Measurements from ENCODE around the gene DNASE1L2. TPM values are rescaled to one million over a fixed set of nuclear protein-coding genes. Genes with fewer than 3 reads are reported as not detected.

Gene DNASE1L2
- total and polyA plus RNA-seq, 2 of the 4 experiments (the other 2 are of a cell fraction) = 0.18 to 0.75 TPM

- Histone ChIP-seq H3K23ac (ENCODE audit: low read depth, low read length) (no peak overlapping the region), H3K14ac (replicated peaks; ENCODE audit: low read depth, low read length) (no peak overlapping the region), H3K4me1 (ENCODE audit: control insufficient read depth, insufficient read depth, low read length) (peaks cover 12% of the 10 kb centered on the region), H2BK15ac (ENCODE audit: low read depth, low read length) (no peak overlapping the region), H4K20me1 (ENCODE audit: insufficient read depth, low read length) (peaks cover 24% of the 10 kb centered on the region), H3K27ac (ENCODE audit: insufficient read depth, low read length) (no peak overlapping the region), H3K9me1 (ENCODE audit: insufficient read depth, low read length) (peaks cover 15% of the 10 kb centered on the region; the same call in 1 of the 2 replicates), H4K8ac (ENCODE audit: low read depth in 2 of 2, low read length in 2 of 2) (no peak overlapping the region), H2AFZ (replicated peaks; ENCODE audit: low read length, poor library complexity) (no peak overlapping the region), H3K9ac (ENCODE audit: low read depth, low read length) (no peak overlapping the region), H3K9me3 (ENCODE audit: control insufficient read depth, insufficient read depth, low read length) (no peaks in the 10 kb centered on the region), H2BK120ac (ENCODE audit: low read depth, low read length) (no peak overlapping the region), H2AK5ac (ENCODE audit: low read depth, low read length) (no peak overlapping the region), H3K4ac (ENCODE audit: low read depth, low read length) (no peak overlapping the region), H2BK20ac (ENCODE audit: low read depth, low read length) (no peak overlapping the region), H3K36me3 (ENCODE audit: control insufficient read depth, insufficient read depth, low read length) (peaks cover 29% of the 10 kb centered on the region), H3K4me3 (ENCODE audit: insufficient read depth, low read depth, low read length) (no peak overlapping the region), H3K56ac (ENCODE audit: extremely low read depth, insufficient read depth, low read length) (no peak overlapping the region), H2AK9ac (replicated peaks; ENCODE audit: low read depth, low read length, poor library complexity) (peak overlapping the region; percentile 82), H3K4me2 (ENCODE audit: low read depth, low read length) (no peak overlapping the region), H2BK5ac (ENCODE audit: low read depth, low read length, poor library complexity, severe bottlenecking) (no peak overlapping the region), H4K5ac (ENCODE audit: low read depth, low read length) (no peak overlapping the region), H3K27me3 (ENCODE audit: control insufficient read depth, insufficient read depth, low read length) (no peaks in the 10 kb centered on the region), H3K18ac (ENCODE audit: low read depth, low read length) (no peak overlapping the region), H4K91ac (ENCODE audit: insufficient read depth, low read depth, low read length) (no peak overlapping the region), H3K79me1 (ENCODE audit: low read depth in 1 of 2, low read length in 2 of 2) (peaks cover 2 to 45% of the 10 kb centered on the region in 2 experiments; a peak in 3 of 4 replicates)
- DNase-seq (no peak), ATAC-seq (ENCODE audit: low read depth) (no peak)
- POLR2A ChIA-PET (ENCODE audit: unreplicated experiment) = no interaction called here
- dilution Hi-C loops (cut with HindIII; ENCODE audit: low sequenced_read_pairs, unreplicated experiment) (no loop called here), in situ Hi-C loops (cut with MboI; ENCODE audit: low sequenced_read_pairs) (no loop called here), intact Hi-C loops (cut with micrococcal nuclease) (no loop called here)
- BruUV-seq (replicated peaks) = no TSS peak
- CTCF ChIA-PET = interaction anchor here (0.6 kb wide), 1 partner anchor 325 kb away, joined by 4 read pairs; no protein-coding TSS in a partner anchor
- WGBS, 2 experiments (ENCODE audit: extremely low coverage in 2 of 2, insufficient read length in 1 of 2) = 100% methylated on average over 1 of the region's 6 CpGs; no CpG with 5 or more reads in 1 of the 2 experiments
- TF ChIP-seq MAZ (IDR thresholded peaks at IDR 0.05; ENCODE audit: borderline replicate concordance, low read depth, low read length) = no peak
Measured at GRCh38 chr16:2226918-2227317, 9.3 kb upstream of the DNASE1L2 start.

Data from IMR-90 (cell line).